Effector CD8-positive, alpha-beta T cell (primary cell): Measurements from ENCODE around the gene MAP2K5.

ENCODE experiments used
- DNase-seq: peaks from one replicate; lab custom pipeline; 2025; lab: John Stamatoyannopoulos, UW

The MAP2K5 gene

DNA sequence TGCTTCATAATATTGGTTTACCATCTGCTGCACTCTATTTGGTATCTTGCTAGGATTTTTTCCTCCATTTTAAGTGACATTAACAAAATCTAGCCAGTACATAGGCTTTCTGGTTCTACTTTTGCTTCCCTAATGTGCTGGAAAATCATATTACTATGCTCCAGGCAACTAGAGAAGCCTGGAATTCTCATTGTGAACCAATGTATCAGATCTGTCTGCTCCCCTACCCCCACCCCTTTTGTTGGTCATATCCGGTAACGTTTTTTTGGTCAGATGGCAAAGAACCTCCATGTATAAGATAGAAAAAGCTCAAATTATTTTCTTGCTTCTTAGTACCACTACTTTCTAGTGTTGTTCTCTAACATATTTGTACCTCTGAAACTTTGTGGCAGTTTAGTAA lies 17.1 kb downstream of the MAP2K5 start:
- no peak for DNase-seq

DNA sequence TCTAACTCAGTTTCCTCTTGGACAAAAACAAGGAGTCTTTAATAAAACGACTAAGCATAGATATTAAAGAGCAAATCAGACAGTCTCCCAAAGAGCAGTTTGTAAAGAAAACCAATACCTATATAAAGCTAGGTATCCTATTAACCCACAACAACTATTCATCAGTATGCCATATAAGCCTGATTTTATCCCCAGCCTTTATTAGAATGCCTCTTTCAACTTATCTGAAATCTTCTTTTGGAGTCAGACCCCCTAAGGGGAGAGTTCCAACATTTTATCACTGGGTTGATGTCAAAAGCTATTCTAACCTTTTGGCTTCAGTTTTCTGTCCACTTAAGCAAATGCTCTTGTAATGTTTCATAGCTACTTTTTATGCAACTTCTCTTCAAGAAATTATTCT lies 17.8 kb downstream of the MAP2K5 start:
- no peak for DNase-seq

DNA sequence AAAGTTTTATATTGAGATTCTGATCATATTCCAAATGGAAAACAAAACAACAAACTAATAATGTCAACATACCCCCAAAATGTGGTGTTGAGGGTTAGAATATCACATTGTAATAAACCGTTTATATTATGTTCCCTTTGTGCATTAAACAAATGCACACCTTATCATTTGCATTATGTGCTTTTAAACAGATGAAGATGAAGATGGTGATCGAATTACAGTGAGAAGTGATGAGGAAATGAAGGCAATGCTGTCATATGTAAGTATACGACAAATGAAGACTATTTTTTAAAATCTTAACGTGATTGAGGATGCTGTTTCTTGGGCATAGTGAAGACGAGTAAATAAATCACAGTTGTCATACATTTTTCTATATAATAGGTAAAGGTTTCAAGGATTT lies 20.6 kb downstream of the MAP2K5 start:
- no peak for DNase-seq

DNA sequence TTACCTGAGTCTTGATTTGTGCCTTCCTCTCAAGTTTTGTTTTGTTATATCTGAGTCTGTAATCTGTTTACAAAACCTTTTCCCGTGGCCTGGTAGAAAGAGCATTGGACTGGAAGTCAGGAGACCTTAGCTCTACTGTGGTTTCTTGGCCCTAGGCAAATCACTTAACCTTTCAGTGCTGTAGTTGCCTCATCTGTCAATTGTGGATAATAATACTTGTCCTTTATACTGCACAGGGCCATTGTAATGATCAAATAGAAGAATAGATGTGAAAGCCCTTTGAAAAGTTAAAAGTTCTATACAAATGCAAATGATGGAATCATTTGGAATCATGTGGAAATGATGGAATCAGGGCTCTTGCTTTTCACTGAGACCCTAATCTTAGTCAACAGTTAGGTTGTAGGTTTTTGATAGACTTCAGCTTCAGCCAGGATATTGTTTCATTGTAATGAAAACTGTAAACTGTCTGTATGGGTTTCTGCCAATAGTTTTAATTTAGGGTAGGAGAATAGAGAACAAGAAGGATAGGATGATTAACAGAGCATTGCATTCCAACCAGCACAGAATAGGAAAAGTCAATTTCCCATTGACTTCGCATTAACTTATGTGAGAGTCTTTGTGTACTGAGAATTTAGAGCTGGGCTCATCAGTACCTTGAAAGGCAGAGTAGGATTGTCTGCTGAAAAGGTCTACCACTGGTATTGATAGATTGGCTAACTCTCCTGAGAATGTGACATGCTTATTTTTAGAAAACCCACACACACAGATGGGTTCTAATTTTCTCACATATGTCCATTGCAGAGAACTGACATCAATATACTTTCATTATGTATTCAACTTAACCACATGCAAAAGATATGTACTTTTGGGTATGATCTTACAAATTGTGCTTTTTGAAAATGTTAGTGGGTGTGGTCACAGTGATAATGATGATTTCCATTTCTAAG lies 21.8 kb downstream of the MAP2K5 start:
- DNase-seq: no peak

DNA sequence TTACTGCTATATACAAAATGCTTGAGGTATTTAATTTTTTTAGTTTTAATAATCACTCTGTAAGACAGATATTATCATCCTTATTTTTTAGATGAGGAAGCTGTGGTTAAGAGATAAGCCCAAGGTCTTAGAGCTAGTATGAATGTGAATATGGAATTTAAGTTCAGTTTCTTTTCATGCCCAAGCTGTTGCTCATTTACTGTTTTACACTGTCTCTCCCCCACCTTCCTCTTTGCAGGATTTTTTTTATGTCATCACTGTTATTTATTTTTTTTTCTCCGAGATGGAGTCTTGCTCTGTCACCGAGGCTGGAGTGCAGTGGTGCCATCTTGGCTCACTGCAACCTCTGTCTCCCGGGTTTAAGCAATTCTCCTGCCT lies 22.5 kb downstream of the MAP2K5 start:
- DNase-seq: no peak

DNA sequence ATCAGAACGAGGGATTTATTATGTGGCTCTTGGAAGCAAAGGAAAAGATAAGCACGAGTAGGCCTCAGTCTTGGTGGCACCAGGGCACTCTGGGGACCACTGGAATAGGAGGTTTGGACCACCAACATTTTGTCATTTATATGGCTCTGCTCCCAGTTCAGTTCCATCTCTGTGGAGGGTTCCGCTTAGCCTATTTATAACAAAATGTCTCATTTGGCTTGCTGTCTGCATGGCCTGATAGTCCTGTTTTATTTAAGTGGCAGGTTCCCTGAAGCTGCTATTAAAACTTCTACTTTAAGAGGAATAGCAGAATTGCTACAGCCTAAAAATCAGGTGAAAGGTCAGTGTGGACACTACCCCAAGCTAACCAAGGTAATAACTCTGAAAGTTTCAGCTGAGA lies 27.2 kb downstream of the MAP2K5 start:
- DNase-seq: no peak

DNA sequence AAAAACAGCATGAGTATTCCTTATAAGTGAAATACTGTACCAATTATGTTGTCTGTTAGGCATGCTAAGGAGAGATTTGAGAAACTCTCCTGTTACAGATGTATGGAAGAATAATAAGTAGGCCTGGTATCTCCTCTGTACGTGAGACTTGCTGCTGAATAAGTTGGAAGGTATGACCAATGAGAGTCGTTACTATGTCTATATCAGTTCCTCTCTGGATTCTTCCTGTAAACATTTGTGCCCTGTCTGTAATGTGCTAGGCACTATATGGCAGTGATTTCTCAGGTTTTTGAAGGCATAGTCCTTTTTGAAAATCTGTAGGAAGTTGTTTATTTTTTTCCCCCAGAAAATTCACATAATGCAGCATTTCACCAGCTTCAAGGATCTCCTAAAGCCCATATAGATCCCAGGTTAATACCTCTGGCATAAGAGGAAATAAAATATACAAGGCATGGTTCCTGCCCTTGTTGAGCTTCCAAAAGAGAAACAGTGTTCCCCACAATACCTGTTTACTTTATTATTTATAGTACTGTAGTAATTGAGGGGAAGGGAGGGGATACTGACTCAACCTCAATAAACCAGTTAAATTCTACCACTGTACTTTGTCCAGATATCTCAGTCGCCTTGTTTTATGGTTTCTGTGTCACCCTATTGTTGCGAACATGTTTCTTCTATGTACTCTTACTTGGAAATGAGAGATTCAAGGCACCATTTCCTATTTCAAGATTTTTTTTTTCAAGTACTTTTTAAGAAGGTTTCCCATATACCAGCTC lies 28.6 kb downstream of the MAP2K5 start:
- no peak for DNase-seq

DNA sequence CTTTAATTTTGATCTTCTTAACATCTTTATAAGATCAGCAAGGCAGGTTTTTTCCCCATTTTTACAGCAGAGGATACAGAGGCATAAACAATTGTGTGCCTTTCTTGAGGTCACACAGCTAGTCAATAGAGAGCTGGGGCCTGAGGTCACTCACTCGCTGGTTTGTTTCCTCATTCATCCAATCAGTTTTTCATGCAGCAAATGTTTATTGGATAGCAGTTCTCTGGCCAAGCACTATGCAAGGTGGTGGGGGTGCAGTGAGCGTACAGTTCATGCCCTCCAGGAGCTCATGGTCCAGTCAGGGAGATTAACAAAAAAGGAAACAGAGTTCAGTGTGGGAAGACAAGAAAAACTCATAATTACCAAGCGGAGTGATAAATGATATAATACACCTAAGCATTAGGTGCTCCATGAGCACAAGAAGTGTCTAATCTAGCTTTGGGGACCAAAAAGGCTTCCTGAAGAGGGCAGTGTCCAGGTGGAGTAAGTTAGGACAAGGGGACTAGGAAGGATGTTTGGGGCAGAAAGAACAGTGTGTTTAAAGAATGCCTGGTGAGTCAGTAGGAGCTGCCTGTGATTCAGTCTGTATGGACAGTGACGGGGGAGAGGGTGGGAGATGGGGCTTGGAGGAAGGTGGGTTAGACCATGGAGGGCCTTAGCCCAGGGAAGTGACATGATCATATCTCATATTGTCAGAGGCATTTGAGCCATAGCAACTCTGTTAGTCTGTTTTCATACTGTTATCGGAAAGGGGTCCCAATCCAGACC lies 29.3 kb downstream of the MAP2K5 start:
- no peak for DNase-seq

DNA sequence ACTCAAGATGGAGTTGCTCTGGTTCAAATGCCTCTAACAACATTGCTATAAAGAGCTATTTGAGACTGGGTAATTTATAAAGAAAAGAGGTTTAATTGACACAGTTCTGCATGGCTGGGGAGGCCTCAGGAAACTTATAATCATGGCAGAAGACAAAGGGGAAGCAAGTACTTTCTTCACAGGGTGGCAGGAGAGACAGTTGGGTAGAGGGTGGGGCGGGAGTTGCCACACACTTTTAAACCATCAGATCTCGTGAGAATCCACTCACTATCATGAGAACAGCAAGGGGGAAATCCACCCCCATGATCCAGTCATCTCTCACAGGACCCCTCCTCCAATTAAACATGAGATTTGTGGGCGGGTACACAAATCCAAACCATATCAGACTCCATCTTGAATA lies 30.7 kb downstream of the MAP2K5 start:
- DNase-seq: no peak

DNA sequence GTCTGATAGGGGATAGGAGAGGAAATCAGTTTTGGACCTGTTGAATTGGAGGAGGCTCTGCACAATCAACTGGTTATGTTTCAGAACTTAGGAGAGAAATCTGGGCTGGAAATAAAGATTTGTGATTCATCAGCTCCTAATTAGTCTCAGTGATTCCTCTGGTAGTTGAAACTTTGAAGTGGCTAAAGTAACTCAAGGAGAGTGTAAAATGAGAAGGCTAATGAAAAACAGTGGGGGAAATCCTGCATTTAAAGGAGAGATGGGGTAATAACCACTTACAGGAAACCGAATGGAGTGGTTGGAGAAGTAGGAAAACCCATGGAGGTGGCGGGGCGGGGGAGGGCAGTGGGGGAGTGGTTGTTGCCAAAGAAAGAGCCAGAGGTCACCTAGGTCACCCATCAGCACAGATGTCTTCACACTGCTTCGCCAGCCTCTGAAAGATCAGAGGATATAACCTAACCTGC lies 32.6 kb downstream of the MAP2K5 start:
- DNase-seq: no peak

DNA sequence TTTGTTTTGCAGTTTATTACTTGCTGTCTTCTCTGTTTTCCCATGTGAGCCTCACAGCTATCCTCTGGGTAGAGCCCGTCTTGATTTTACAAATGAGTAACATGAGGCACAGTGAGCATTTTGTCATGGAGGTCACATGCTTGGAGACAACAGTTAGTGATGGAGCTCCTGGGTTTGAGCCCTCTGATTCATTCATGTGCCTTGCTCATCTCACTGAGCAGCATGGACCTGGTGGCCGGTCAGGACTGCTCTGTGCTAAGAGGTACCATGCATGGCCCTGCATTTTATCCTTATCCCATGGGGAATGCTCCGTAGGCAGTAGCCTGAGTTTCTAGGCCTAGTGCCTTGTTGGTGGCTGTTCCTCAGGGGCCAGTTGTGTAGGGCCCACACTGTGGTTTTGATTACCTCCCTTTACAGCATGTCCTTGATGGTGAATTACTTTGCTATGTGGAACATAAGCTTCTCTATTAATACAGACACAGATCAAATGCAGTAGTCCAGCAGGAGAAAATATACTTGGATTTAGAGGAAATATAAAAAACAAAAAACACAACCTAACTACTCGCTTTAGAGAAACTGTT lies 35.6 kb downstream of the MAP2K5 start:
- DNase-seq: no peak

DNA sequence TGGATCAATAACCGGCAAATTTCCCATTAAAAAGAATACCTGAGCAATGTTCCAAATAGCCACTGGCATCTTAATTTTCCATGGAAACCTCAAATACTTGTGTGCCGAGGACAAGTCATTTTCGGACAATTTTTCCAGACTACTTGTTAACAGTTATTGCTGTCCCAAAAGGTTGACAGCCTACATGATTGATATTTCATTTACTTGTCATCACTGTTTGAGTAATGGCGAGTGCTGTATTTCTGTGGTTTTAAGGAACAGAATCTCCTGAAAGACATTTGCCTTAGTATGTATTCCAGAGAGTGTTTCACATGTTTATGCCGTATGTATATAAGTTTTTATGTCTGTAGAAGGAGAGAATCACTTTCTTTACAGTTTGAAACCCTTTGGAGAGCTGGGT lies 36.7 kb downstream of the MAP2K5 start:
- no peak for DNase-seq

DNA sequence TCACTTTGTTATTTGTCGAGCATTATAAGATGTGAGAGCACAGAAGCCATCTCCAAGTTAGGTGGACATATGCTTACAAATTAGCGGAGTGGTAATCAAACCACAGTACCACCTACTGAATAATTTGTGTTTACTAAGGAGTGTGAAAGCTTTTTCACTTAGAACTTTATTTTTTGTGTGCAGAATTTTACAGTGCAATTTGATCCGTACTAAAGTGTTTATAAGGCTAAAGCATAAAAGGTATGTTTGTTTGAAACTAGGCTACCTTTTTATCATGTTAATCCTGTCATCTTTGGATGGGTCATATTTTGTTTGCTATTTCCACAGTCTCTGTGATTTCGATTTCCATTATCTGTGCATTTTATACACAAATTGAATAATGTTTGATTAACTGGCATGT lies 37.5 kb downstream of the MAP2K5 start:
- no peak for DNase-seq

DNA sequence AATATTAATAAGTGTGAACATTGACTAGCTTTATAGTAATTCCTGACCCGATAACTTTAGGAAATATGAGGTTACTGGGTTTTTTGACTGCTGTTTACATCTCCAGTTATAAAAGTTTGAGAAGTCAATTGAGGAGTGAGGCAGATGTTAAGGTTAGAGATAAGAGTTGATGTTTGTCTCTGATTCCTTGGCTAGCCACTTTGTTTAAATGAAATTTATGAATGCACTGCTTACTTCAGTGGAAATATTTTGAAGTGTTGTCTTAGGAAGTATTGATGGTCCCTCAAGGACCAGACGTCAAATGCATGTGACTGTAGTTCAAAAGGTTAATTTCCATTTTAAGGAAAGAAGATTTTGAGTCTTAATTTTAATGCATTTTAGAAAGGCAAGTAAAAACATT lies 41.7 kb downstream of the MAP2K5 start:
- DNase-seq: no peak

DNA sequence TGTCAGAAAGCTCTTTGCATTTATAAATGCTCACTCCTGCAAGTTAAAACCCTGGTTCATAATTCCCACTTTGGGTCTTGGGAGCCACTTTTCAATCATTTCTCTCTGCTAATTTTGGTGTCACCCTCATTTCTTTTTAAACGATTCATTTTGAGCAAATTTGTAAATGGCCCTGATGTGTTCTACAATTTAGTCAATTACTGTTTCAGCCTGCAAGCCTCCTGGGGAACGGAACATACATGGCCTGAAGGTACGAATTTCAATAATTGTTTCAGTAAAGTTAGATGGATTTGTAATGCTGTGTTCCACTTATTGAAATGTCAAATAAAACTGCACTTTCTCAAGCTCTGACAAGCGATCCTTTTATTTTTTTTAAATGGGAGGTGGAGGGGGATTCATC lies 43.2 kb downstream of the MAP2K5 start:
- DNase-seq: no peak

DNA sequence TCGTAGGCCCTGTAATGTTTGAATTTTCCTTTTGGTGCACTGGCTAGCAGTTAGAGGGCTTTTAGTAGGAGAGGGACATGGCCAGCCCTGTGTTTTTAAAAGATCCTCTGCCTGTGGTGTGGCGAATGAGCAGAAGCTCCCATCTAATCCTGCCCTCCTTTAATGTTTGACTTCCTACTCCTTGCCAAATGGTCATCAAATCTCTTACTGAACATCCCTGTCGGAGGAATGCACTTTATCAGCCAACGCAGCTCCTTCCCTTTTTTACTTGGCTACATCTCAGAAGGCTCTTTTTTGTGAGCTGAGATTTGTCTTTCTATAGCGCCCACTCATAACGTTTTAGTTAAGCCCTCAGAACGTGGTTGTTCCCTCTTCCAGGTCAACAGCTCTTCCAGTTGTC lies 44.8 kb downstream of the MAP2K5 start:
- DNase-seq: no peak

DNA sequence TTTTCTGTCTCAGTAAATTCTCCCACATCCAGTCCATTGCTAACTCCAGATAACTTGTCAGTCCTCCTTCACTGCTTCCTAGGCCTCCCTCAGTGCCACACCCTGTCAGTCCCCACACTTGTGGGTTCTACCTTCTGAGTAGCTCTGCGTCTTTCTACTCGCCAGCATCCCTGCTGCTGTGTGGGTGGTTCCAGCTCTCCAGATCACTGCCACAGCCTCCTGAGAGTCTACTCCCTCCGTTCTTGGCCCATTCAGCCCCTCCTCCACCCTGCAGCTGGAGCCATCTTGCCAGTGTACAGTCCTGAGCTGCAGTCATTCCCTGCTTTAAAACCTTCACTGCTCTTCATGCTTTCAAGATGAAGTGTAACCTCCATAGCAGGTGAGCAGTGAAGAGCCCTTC lies 45.3 kb downstream of the MAP2K5 start:
- no peak for DNase-seq

DNA sequence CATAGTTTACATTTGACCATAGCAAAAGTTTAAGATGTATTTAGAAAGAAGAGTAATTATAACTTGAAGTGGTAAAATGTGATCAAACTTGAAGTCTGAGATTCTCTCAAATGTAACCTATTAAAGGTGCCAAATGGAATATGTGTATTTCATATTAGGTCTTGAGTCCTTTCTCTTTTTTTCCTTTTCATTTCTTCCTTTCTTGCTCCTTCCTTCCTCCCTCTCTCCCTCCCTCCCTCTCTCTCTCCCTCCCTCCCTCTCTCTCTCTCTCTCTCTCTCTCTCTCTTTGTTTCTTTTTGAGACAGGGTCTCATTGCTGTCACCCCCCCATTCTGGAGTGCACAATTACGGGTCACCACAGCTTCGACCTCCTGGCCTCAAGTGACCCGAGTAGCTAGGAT lies 47.7 kb downstream of the MAP2K5 start:
- no peak for DNase-seq

DNA sequence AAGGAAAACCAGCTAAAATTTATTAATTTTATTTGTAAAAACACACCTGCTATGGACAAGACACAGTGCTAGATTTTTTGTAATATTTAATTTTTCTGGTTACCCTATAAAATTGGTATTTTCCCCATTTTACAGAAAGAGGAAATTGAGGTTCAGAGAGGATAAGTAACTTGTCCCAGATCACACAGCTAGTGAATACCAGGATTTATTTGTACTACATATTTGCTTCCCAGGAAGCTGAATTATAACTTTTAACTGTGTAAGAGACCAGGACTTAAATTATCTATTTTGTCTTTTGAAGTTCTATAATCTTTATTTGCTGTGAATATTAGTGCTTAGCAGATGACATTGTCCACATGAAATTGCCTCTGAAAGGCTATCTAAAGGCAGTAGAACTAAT lies 49.7 kb downstream of the MAP2K5 start:
- DNase-seq: no peak

DNA sequence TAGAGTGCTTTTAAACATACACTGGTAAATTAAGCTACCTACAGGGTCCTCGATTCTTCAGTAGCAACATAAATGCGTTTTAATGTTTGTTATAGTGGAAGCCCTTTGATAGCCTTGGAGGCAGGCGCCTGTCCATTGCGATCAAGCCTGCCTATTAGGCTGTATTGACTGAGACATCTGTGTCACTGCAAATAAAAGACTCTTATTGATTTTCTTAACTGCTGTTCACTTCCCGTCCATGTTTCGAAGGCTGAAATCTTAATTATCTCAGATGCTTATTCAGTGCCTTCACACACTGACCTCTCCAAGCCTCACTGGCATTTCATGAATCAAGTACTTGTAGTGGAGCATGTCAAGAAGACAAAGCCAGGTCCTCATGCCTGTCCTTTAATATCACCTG lies 51.1 kb downstream of the MAP2K5 start:
- no peak for DNase-seq

DNA sequence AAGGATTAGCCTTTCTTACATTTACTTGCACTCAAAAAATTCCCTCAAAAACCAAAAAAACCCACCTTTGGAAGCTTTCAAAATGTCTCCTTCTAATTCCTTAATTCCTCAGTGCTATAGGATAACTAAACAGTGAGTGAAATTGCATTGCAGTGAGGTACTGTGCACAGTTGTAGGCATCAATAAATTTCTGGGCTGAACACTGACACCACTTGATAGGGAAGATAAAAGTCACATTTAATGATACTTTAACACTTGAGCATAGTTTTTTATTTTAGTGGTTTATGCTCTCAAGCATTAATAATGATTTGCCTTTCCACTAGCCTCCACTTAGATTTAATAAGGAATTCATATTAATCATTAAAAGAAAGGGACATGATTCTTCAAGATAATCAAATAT lies 52.3 kb downstream of the MAP2K5 start:
- no peak for DNase-seq

DNA sequence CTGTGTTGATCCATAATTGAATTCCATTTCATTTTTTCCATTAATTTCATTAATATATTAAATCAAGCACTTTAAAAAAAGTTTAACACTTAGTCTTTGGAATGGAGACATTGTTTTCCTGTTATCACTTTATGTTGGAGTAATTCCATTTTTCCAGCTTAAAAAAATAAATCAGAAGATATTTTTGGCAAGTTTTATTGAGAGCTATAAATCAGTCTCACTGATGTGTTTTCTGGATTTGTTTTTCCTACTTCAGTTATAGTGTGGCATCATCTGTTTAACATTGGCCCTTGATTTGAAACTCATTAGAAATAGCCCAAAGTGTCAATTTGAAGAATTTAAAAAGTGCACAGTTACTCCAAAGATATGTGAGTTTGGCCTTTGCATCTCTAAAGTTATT lies 53.1 kb downstream of the MAP2K5 start:
- DNase-seq: no peak
